Ishikawa (cell line): ENCODE data around the gene MAML1.

ENCODE experiments used
- CEBPB ChIP-seq: IDR thresholded peaks from 2 replicates; pipeline ENCODE4 v1.6.1; 2012
- CREB1 ChIP-seq: IDR thresholded peaks from 2 replicates; pipeline ENCODE4 v1.6.1; 2012; ENCODE audit warnings: low read depth
- EGR1 ChIP-seq: IDR thresholded peaks from 2 replicates; pipeline ENCODE4 v1.6.1; 2012
- EP300 ChIP-seq: IDR thresholded peaks from 2 replicates; pipeline ENCODE4 v1.6.1; 2012; ENCODE audit warnings: borderline replicate concordance
- FOXM1 ChIP-seq: IDR thresholded peaks from 2 replicates; pipeline ENCODE4 v1.6.1; 2012; ENCODE audit warnings: low read depth, borderline replicate concordance
- MAX ChIP-seq: IDR thresholded peaks from 2 replicates; pipeline ENCODE4 v1.6.1; 2012
- NFIC ChIP-seq: IDR thresholded peaks from 2 replicates; pipeline ENCODE4 v1.6.1; 2012
- RAD21 ChIP-seq: IDR thresholded peaks from 2 replicates; pipeline ENCODE4 v1.6.1; 2012; ENCODE audit warnings: low read depth
- TAF1 ChIP-seq: IDR thresholded peaks from 2 replicates; pipeline ENCODE4 v1.6.1; 2012; ENCODE audit warnings: low read depth, mild to moderate bottlenecking
- TCF12 ChIP-seq: IDR thresholded peaks from 2 replicates; pipeline ENCODE4 v1.6.1; 2012; ENCODE audit warnings: low read depth
- TEAD4 ChIP-seq: IDR thresholded peaks from 2 replicates; pipeline ENCODE4 v1.6.1; 2012
- YY1 ChIP-seq: IDR thresholded peaks from 2 replicates; pipeline ENCODE4 v1.6.1; 2012; ENCODE audit warnings: low read depth
- ZBTB7A ChIP-seq: IDR thresholded peaks from 2 replicates; pipeline ENCODE4 v1.6.1; 2012; ENCODE audit warnings: low read depth
- TF ChIP-seq, protein P1 (sequence below): IDR thresholded peaks from 2 replicates; pipeline ENCODE4 v1.6.1; 2012
- TF ChIP-seq, protein P2 (sequence below): IDR thresholded peaks from 2 replicates; pipeline ENCODE4 v1.6.1; 2012; ENCODE audit warnings: low read depth, mild to moderate bottlenecking

Gene MAML1

GRCh38 chr5:179815491-179816249 lies 83.0 kb downstream of the MAML1 start:
- TF ChIP-seq MAX (no peak), TAF1 (no peak), EGR1 (no peak), ZBTB7A (no peak), TEAD4 (no peak), CEBPB (no peak), NFIC (no peak), YY1 (no peak)
- TF ChIP-seq, protein P1, sequence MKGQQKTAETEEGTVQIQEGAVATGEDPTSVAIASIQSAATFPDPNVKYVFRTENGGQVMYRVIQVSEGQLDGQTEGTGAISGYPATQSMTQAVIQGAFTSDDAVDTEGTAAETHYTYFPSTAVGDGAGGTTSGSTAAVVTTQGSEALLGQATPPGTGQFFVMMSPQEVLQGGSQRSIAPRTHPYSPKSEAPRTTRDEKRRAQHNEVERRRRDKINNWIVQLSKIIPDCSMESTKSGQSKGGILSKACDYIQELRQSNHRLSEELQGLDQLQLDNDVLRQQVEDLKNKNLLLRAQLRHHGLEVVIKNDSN = no peak

GRCh38 chr5:179816401-179816795 lies 83.8 kb downstream of the MAML1 start:
- no peak for TF ChIP-seq RAD21
- TF ChIP-seq, protein P2, sequence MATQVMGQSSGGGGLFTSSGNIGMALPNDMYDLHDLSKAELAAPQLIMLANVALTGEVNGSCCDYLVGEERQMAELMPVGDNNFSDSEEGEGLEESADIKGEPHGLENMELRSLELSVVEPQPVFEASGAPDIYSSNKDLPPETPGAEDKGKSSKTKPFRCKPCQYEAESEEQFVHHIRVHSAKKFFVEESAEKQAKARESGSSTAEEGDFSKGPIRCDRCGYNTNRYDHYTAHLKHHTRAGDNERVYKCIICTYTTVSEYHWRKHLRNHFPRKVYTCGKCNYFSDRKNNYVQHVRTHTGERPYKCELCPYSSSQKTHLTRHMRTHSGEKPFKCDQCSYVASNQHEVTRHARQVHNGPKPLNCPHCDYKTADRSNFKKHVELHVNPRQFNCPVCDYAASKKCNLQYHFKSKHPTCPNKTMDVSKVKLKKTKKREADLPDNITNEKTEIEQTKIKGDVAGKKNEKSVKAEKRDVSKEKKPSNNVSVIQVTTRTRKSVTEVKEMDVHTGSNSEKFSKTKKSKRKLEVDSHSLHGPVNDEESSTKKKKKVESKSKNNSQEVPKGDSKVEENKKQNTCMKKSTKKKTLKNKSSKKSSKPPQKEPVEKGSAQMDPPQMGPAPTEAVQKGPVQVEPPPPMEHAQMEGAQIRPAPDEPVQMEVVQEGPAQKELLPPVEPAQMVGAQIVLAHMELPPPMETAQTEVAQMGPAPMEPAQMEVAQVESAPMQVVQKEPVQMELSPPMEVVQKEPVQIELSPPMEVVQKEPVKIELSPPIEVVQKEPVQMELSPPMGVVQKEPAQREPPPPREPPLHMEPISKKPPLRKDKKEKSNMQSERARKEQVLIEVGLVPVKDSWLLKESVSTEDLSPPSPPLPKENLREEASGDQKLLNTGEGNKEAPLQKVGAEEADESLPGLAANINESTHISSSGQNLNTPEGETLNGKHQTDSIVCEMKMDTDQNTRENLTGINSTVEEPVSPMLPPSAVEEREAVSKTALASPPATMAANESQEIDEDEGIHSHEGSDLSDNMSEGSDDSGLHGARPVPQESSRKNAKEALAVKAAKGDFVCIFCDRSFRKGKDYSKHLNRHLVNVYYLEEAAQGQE = no peak
- TF ChIP-seq, protein P1 = no peak
- TF ChIP-seq TAF1 = no peak
- TF ChIP-seq CEBPB = no peak
- TF ChIP-seq EP300 = no peak
- no peak for TF ChIP-seq CREB1
- no peak for TF ChIP-seq YY1
- no peak for TF ChIP-seq MAX
- no peak for TF ChIP-seq ZBTB7A
- no peak for TF ChIP-seq NFIC
- TF ChIP-seq TEAD4 = no peak
- no peak for TF ChIP-seq FOXM1
- no peak for TF ChIP-seq TCF12
- TF ChIP-seq EGR1 = no peak

GRCh38 chr5:179816796-179817469 lies 84.3 kb downstream of the MAML1 start:
- TF ChIP-seq TEAD4 (no peak), YY1 (no peak), TAF1 (no peak), CREB1 (no peak), NFIC (no peak), CEBPB (no peak), FOXM1 (no peak), TCF12 (no peak), MAX (no peak), ZBTB7A (no peak), EGR1 (no peak), EP300 (no peak), RAD21 (no peak)
- TF ChIP-seq, protein P2 = no peak
- TF ChIP-seq, protein P1 = no peak

DNA sequence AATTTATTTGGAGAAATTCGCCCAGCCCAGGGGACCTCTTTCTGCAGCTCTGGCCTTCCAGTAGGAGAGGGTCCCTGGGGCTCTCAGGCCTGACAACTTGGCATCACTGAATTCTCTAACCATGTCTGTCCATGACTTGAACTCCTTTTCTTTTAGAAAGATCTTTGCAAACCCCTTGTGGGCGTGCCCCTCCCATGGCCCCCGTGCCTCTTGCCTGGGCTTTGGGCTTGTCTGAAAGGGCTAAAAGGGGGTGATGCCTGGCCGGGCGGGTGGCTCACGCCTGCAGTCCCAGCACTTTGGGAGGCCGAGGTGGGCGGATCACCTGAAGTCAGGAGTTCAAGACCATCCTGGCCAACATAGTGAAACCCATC lies 84.8 kb downstream of the MAML1 start:
- TF ChIP-seq ZBTB7A (no peak), CEBPB (no peak), MAX (no peak), EP300 (no peak), FOXM1 (no peak), CREB1 (no peak), TAF1 (no peak), TEAD4 (no peak), YY1 (no peak), NFIC (no peak), RAD21 (no peak), EGR1 (no peak), TCF12 (no peak)
- TF ChIP-seq, protein P2 = no peak
- TF ChIP-seq, protein P1 = no peak
